HepG2 (cell line): ENCODE results near the gene GAGE12G. TPM values are rescaled to one million over a fixed set of nuclear protein-coding genes. Genes with fewer than 3 reads are reported as not detected.

Source experiments
- AKNA ChIP-seq: sonication (generic); formaldehyde crosslinking; IDR thresholded peaks from 2 replicates; pipeline ENCODE4 v1.4.0; 2020; ENCODE audit warnings: missing genetic modification reagents, borderline replicate concordance
- EHMT2 ChIP-seq: fragments of 200-600 bp; sonication (generic); IDR thresholded peaks from 2 replicates; pipeline ENCODE4 v1.7.0; 2017; ENCODE audit warnings: antibody characterized with exemption, low read depth, low read length, borderline replicate concordance
- HOXA3 ChIP-seq: sonication (generic); formaldehyde crosslinking; IDR thresholded peaks from 2 replicates; pipeline ENCODE4 v1.5.0; 2020; ENCODE audit warnings: missing genetic modification reagents
- MEIS2 ChIP-seq: sonication (generic); formaldehyde crosslinking; IDR thresholded peaks from 2 replicates; pipeline ENCODE4 v1.9.0; 2021; ENCODE audit warnings: mild to moderate bottlenecking, missing genetic modification reagents
- MTF1 ChIP-seq: sonication (generic); formaldehyde crosslinking; IDR thresholded peaks from 2 replicates; pipeline ENCODE4 v1.5.0; 2020; ENCODE audit warnings: missing genetic modification reagents
- MZF1 ChIP-seq: sonication (generic); formaldehyde crosslinking; IDR thresholded peaks from 2 replicates; pipeline ENCODE4 v1.8.1; 2023; ENCODE audit warnings: mild to moderate bottlenecking, missing genetic modification reagents, borderline replicate concordance
- NFIC ChIP-seq: IDR thresholded peaks from 2 replicates; pipeline ENCODE4 v1.6.1; 2012; ENCODE audit warnings: mild to moderate bottlenecking, low read length, inconsistent platforms
- POGZ ChIP-seq: sonication (generic); formaldehyde crosslinking; IDR thresholded peaks from 2 replicates; pipeline ENCODE4 v1.4.0; 2020; ENCODE audit warnings: mild to moderate bottlenecking, missing genetic modification reagents
- ZMAT3 ChIP-seq: sonication (generic); formaldehyde crosslinking; conservative IDR thresholded peaks from 2 replicates; pipeline ENCODE4 v1.7.0; 2021; ENCODE audit warnings: missing genetic modification reagents
- ZNF558 ChIP-seq: sonication (generic); formaldehyde crosslinking; IDR thresholded peaks from 2 replicates; pipeline ENCODE4 v1.9.0; 2022; ENCODE audit warnings: mild to moderate bottlenecking, missing genetic modification reagents, borderline replicate concordance
- polyA plus RNA-seq, 8 experiments: library from polyadenylated mRNA; depleted of rRNA in 3 of 8; stranded (reverse) in 7 of 8; unstranded in 1 of 8; fragments of >200 nt; fragmentation: Illumina TruSeq in 4 of 8; extraction: Trizol in 4 of 8; gene quantifications; 2 replicates each; pipeline versions ENCODE4 v1.2.1 to v1.2.3, GENCODE V29; 2011 to 2016; ENCODE audit warnings: low read depth in 4 of 8, missing spikeins in 1 of 8, mixed read lengths in 1 of 8; ENCODE audit not compliant: insufficient read depth in 1 of 8
- total RNA-seq, 5 experiments: library from RNA; depleted of rRNA; stranded (reverse); fragments of >200 nt; fragmentation: Illumina TruSeq; extraction: Trizol; gene quantifications; 2 replicates each; pipeline ENCODE4 v1.2.3, GENCODE V29; 2016; ENCODE audit warnings: low read depth in 1 of 5
- TF ChIP-seq, protein P1 (sequence below): sonication (generic); formaldehyde crosslinking; IDR thresholded peaks from 2 replicates; pipeline ENCODE4 v1.4.0; 2020; ENCODE audit warnings: missing genetic modification reagents
- TF ChIP-seq, protein P2 (sequence below): sonication (generic); formaldehyde crosslinking; conservative IDR thresholded peaks from 2 replicates; pipeline ENCODE4 v1.8.1; 2023; ENCODE audit warnings: missing genetic modification reagents
- TF ChIP-seq, protein P3 (sequence below), 2 experiments: IDR thresholded peaks; 2 replicates each; pipeline ENCODE4 v1.6.1; 2011 to 2012; ENCODE audit warnings: low read length in 2 of 2, borderline replicate concordance in 1 of 2, low read depth in 1 of 2, mild to moderate bottlenecking in 1 of 2, moderate library complexity in 1 of 2

Gene GAGE12G
- total and polyA plus RNA-seq, 2 of the 13 experiments (the other 11 are each of a cell fraction or from before 2014, with no cell fraction given) = not detected

DNA sequence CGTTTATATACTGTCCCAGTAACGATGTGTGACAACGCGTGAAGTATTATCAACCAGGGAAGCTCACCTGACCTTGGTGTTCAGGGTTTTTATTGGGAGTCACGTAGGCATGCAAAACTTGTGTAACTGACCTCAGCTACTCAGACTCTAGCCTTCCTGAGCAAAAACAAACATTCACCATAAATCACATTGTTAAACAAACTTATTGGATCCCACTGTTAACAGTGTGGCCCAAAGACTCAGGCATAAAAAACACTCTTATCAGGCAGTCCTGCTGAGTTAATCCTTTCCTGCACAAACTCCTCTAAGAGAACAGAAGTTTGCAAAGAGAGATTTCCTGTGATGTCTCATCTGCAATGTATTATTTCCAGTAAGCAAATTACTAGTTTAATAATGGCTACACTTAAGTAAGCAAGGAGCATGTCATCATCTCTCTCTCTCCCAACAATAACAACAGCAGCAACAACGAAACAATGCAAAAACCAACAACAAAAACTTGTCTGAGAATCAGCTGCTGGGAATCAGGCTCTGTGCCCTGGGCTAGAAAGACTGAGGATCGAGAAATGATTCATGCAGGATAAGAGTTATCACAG is 40.6 kb downstream of the GAGE12G start (continued):
- TF ChIP-seq MZF1 = no peak
- TF ChIP-seq ZMAT3 (CRISPR knock-in tag) = no peak
- no peak for TF ChIP-seq MTF1
- TF ChIP-seq, protein P1, sequence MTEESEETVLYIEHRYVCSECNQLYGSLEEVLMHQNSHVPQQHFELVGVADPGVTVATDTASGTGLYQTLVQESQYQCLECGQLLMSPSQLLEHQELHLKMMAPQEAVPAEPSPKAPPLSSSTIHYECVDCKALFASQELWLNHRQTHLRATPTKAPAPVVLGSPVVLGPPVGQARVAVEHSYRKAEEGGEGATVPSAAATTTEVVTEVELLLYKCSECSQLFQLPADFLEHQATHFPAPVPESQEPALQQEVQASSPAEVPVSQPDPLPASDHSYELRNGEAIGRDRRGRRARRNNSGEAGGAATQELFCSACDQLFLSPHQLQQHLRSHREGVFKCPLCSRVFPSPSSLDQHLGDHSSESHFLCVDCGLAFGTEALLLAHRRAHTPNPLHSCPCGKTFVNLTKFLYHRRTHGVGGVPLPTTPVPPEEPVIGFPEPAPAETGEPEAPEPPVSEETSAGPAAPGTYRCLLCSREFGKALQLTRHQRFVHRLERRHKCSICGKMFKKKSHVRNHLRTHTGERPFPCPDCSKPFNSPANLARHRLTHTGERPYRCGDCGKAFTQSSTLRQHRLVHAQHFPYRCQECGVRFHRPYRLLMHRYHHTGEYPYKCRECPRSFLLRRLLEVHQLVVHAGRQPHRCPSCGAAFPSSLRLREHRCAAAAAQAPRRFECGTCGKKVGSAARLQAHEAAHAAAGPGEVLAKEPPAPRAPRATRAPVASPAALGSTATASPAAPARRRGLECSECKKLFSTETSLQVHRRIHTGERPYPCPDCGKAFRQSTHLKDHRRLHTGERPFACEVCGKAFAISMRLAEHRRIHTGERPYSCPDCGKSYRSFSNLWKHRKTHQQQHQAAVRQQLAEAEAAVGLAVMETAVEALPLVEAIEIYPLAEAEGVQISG (CRISPR knock-in tag) = no peak
- TF ChIP-seq ZNF558 = no peak
- TF ChIP-seq NFIC = 0 out of 2 replicates have a peak, but pooled peaks have one; percentile 28
- TF ChIP-seq, protein P2, sequence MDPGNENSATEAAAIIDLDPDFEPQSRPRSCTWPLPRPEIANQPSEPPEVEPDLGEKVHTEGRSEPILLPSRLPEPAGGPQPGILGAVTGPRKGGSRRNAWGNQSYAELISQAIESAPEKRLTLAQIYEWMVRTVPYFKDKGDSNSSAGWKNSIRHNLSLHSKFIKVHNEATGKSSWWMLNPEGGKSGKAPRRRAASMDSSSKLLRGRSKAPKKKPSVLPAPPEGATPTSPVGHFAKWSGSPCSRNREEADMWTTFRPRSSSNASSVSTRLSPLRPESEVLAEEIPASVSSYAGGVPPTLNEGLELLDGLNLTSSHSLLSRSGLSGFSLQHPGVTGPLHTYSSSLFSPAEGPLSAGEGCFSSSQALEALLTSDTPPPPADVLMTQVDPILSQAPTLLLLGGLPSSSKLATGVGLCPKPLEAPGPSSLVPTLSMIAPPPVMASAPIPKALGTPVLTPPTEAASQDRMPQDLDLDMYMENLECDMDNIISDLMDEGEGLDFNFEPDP (CRISPR knock-in tag) = no peak
- peak; percentile 42; the same call in 1 of the 2 replicates for TF ChIP-seq HOXA3 (CRISPR knock-in tag)
- no peak for TF ChIP-seq EHMT2
- TF ChIP-seq AKNA = no peak
- TF ChIP-seq MEIS2 (CRISPR knock-in tag) = 0 out of 2 replicates have a peak, but pooled peaks have one; percentile 22
- TF ChIP-seq, protein P3, sequence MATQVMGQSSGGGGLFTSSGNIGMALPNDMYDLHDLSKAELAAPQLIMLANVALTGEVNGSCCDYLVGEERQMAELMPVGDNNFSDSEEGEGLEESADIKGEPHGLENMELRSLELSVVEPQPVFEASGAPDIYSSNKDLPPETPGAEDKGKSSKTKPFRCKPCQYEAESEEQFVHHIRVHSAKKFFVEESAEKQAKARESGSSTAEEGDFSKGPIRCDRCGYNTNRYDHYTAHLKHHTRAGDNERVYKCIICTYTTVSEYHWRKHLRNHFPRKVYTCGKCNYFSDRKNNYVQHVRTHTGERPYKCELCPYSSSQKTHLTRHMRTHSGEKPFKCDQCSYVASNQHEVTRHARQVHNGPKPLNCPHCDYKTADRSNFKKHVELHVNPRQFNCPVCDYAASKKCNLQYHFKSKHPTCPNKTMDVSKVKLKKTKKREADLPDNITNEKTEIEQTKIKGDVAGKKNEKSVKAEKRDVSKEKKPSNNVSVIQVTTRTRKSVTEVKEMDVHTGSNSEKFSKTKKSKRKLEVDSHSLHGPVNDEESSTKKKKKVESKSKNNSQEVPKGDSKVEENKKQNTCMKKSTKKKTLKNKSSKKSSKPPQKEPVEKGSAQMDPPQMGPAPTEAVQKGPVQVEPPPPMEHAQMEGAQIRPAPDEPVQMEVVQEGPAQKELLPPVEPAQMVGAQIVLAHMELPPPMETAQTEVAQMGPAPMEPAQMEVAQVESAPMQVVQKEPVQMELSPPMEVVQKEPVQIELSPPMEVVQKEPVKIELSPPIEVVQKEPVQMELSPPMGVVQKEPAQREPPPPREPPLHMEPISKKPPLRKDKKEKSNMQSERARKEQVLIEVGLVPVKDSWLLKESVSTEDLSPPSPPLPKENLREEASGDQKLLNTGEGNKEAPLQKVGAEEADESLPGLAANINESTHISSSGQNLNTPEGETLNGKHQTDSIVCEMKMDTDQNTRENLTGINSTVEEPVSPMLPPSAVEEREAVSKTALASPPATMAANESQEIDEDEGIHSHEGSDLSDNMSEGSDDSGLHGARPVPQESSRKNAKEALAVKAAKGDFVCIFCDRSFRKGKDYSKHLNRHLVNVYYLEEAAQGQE (IDR thresholded peaks at IDR 0.05; ENCODE audit: borderline replicate concordance in 1 of 2, low read depth in 1 of 2, low read length in 2 of 2) = no peak
- peak; percentile 74; the same call in 1 of the 2 replicates for TF ChIP-seq POGZ (CRISPR knock-in tag)
